ENCODE data around the gene SLC4A3.
A peak's percentile ranks its signal among the peaks of the same experiment; 100 is the strongest.

- TF ChIP-seq CTCF (IDR thresholded peaks at IDR 0.05) (no peak), CREB1 (CRISPR knock-in tag; IDR thresholded peaks at IDR 0.05) (0 out of 2 replicates have a peak, but pooled peaks have one; percentile 42), ZNF138 (CRISPR knock-in tag; conservative IDR thresholded peaks at IDR 0.05) (no peak), E2F4 (CRISPR knock-in tag; IDR thresholded peaks at IDR 0.05; ENCODE audit: borderline replicate concordance, low read depth) (no peak), NR2C2 (CRISPR knock-in tag; IDR thresholded peaks at IDR 0.05) (no peak), NFE2L1 (CRISPR knock-in tag; IDR thresholded peaks at IDR 0.05) (no peak), TEAD4 (CRISPR knock-in tag; IDR thresholded peaks at IDR 0.05) (no peak), TCF7 (CRISPR knock-in tag; IDR thresholded peaks at IDR 0.05; ENCODE audit: low read depth) (no peak), PRDM15 (CRISPR knock-in tag; IDR thresholded peaks at IDR 0.05) (peak; percentile 80), ZNF232 (CRISPR knock-in tag; IDR thresholded peaks at IDR 0.05) (no peak)
- TF ChIP-seq, protein P1, sequence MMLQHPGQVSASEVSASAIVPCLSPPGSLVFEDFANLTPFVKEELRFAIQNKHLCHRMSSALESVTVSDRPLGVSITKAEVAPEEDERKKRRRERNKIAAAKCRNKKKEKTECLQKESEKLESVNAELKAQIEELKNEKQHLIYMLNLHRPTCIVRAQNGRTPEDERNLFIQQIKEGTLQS (CRISPR knock-in tag; conservative IDR thresholded peaks at IDR 0.05), result no peak
- TF ChIP-seq, protein P2, sequence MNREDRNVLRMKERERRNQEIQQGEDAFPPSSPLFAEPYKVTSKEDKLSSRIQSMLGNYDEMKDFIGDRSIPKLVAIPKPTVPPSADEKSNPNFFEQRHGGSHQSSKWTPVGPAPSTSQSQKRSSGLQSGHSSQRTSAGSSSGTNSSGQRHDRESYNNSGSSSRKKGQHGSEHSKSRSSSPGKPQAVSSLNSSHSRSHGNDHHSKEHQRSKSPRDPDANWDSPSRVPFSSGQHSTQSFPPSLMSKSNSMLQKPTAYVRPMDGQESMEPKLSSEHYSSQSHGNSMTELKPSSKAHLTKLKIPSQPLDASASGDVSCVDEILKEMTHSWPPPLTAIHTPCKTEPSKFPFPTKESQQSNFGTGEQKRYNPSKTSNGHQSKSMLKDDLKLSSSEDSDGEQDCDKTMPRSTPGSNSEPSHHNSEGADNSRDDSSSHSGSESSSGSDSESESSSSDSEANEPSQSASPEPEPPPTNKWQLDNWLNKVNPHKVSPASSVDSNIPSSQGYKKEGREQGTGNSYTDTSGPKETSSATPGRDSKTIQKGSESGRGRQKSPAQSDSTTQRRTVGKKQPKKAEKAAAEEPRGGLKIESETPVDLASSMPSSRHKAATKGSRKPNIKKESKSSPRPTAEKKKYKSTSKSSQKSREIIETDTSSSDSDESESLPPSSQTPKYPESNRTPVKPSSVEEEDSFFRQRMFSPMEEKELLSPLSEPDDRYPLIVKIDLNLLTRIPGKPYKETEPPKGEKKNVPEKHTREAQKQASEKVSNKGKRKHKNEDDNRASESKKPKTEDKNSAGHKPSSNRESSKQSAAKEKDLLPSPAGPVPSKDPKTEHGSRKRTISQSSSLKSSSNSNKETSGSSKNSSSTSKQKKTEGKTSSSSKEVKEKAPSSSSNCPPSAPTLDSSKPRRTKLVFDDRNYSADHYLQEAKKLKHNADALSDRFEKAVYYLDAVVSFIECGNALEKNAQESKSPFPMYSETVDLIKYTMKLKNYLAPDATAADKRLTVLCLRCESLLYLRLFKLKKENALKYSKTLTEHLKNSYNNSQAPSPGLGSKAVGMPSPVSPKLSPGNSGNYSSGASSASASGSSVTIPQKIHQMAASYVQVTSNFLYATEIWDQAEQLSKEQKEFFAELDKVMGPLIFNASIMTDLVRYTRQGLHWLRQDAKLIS (CRISPR knock-in tag; IDR thresholded peaks at IDR 0.05; ENCODE audit: borderline replicate concordance), result no peak
- TF ChIP-seq, protein P3, sequence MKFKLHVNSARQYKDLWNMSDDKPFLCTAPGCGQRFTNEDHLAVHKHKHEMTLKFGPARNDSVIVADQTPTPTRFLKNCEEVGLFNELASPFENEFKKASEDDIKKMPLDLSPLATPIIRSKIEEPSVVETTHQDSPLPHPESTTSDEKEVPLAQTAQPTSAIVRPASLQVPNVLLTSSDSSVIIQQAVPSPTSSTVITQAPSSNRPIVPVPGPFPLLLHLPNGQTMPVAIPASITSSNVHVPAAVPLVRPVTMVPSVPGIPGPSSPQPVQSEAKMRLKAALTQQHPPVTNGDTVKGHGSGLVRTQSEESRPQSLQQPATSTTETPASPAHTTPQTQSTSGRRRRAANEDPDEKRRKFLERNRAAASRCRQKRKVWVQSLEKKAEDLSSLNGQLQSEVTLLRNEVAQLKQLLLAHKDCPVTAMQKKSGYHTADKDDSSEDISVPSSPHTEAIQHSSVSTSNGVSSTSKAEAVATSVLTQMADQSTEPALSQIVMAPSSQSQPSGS (CRISPR knock-in tag; IDR thresholded peaks at IDR 0.05; ENCODE audit: borderline replicate concordance, low read depth), result no peak
Measured at GRCh38 chr2:219597552-219598307, 29.7 kb upstream of the SLC4A3 start, which contains the start of gene STK11IP.
